GM10266 (cell line): ENCODE data around the gene ARID5B.

Source experiments
- DNase-seq: peaks from one replicate; pipeline ENCODE4 v3.0.0; 2012; ENCODE audit errors: extremely low spot score
- CTCF ChIP-seq: IDR thresholded peaks from 2 replicates; pipeline ENCODE4 v1.5.1; 2012; ENCODE audit warnings: mild to moderate bottlenecking, low read depth; ENCODE audit not compliant: control insufficient read depth, insufficient read depth; ENCODE audit errors: missing control alignments

The ARID5B gene

GRCh38 chr10:62053860-62054259 lies 152.4 kb downstream of the ARID5B start:
- TF ChIP-seq CTCF = no peak
- DNase-seq = no peak

GRCh38 chr10:62054408-62054807 lies 152.9 kb downstream of the ARID5B start:
- DNase-seq = no peak
- TF ChIP-seq CTCF = no peak

DNA sequence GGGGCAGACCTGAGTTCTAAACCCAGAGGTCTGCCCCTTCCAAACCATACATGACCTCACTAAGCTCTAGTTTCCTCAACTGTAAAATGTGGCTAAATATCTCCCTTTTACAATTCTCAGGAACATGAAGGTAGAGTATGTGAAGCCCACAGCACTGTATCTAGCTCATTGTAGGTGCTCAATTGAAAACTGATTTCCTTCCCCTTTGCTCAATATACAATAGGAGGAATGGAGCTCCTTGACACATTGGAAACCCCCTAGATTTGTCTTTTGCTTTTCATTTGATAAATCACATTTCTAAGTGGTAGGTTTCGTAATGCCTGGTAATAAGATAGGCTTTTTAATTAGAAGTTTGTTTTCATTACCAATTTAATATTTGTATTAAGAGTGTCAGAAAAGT lies 153.3 kb downstream of the ARID5B start:
- TF ChIP-seq CTCF = no peak

DNA sequence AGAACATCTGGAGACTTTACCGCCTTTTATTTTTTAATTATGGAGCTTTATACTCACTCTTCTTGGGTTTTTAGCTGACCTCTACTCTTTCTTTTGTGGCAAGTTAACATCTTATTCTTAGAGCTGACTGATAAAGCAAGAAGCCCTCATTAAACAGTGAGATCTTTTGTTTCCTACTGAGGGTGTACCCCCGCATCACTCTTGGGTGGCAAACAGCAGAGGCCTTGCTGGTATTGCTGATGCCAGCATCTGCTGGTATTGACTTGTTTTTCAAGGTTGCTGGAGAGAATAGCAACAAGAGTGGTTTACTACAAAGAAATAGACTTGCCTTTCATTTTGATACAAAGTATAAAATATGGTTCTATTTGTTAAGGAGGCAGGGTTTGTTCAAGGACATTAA lies 154.7 kb downstream of the ARID5B start:
- DNase-seq = no peak
- TF ChIP-seq CTCF = no peak

More for the DNA sequence above, 153.3 kb downstream of the ARID5B start:
- DNase-seq = no peak

DNA sequence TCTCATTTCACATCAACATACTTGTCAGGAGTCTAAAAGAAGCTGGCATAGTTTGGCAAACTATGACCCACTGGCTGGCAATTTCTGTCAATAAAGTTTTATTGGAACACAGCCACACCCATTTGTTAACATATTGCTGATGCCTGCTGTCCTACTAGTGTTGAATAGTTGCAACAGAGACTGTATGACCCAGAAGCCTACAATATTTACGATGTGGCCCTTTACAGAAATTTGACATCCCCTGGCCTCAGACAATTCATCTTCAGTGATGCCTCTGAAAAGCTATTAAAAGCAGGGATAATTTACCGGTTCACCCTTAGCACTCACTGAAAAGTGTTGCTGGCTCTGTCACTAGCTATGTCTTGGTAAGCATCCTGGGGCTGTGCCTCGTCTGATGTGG lies 155.2 kb downstream of the ARID5B start:
- no peak for TF ChIP-seq CTCF
- no peak for DNase-seq

GRCh38 chr10:62057359-62057758 lies 155.9 kb downstream of the ARID5B start:
- no peak for TF ChIP-seq CTCF
- no peak for DNase-seq

DNA sequence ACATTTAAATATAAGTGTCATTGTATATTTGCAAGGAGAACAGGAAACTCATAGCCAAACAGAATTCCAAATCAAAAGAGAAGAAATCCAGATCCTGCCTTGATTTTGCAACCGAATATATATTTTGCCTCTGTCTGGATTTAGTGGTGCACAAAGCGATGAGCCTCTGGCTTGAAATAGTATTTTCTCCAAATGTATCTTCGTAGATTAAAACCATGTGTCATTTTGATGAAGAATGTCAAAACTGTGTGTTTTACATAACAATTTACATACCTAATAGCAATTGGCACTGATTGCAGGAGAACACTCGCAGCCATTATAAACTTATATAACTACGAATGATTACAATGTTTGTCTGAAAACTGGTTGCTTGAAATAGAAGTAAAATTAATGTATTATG lies 156.4 kb downstream of the ARID5B start:
- no peak for DNase-seq
- TF ChIP-seq CTCF = no peak
